GM04503 (cell line): ENCODE data around the gene ZNF3.
"Not testable (repeated sequence)": the region's sequence is repeated elsewhere in the genome, so short reads cannot be mapped to it uniquely, and the experiment has no call there.

Source experiments
- DNase-seq: peaks from one replicate; pipeline ENCODE4 v3.0.0-alpha.2; 2012; ENCODE audit warnings: low read depth

Gene ZNF3

DNA sequence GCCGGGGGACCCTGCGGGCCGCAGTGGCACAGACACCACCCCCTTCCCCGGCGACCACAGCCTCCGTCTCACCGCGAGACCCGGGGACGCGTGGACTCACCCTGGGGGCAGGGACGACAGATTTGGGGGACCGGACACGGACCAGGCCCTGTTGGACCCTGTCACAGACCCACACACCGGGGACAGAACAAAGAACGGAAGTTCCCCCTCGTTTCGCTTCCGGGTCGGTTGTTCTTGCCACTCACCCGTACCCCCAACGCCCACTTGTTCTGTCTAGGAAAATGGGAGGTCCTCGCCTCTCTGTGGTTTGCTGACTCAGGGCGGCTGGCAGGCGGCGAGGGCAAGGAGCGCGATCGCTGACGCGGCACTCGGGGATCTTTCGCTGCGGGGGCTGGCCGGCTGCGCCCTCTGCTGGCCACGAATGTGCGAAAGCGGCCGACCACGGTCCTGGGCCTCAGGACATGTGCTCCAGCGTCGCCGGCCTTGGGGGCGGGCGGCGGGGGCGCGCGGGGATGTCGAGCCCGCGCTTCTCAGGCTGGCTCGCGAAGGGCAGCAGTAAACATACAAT, at the start of gene ZNF3:
Gene ZNF3, minus strand, starts transcription at position 189 of the 568 bp plus-strand sequence. CDS start 4,366 bp downstream, outside the sequence.
- peak; percentile 92 for DNase-seq

DNA sequence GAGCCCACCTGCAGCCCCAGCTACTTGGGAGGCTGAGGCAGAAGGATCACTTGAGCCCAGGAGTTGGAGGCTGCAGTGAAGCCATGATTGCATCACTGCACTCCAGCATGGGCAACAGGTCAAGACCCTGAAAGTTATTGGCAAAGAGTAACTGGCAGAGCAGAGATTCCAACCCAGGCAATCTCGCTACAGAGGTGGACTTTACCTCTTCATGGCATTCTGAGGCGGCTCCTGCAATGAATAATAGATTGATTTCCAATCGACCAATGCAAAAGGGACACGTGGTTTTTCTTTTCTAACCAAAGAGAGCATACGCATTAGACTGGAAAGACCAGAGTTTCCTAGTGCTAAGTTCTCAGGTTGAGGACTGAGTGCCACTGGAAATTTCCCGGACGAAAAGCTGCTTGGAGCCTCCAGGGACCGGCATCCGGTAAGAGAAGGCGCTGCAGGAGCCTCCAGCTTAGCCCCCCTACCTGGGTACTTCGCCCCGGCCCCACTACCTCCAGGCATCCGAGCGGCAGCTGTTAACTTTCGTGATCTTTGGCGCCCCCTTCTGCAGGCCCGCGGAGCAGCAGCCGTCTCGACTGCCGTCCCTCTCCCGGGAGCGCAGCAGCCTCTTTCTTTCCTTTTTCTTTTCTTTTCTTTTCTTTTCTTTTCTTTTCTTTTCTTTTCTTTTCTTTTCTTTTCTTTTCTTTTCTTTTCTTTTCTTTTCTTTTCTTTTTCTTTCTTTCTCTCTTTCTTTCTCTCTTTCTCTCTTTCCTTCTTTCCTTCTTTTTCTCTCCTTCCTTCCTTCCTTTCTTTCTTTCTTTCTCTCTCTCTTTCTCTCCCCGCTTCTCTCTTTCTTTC, 49.3 kb upstream of the ZNF3 start:
- no peak for DNase-seq

DNA sequence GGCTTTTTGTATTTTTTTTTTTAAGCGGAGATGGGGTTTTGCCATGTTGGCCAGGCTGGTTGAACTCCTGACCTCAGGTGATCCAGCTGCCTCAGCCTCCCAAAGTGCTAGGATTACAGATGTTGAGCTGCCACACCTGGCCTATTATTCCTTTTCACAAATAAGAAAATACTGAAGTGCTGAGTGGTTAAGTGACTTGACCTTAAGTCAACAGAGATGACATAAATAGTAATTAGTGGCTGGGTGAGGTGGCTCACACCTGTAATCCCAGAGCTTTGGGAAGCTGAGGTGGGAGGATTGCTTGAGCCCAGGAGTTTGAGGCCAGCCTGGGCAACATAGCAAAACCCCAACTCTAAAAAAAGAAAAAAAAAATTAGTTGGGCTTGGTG, 48.7 kb upstream of the ZNF3 start:
- DNase-seq: not testable (repeated sequence)

DNA sequence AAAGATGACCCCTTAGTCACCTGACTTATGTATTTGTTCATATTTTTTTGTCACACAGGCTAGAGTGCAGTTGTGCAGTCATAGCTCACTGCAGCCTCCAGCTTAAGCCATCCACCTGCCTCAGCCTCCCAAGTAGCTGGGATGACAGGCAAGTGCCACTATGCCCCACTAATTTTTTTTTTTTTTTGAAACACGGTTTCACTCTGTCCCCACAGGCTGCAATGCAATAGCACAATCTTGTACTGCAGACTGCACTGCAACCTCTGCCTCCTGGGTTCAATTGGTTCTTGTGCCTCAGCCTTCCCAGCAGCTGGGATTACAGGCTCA, 47.1 kb upstream of the ZNF3 start:
- no peak for DNase-seq

DNA sequence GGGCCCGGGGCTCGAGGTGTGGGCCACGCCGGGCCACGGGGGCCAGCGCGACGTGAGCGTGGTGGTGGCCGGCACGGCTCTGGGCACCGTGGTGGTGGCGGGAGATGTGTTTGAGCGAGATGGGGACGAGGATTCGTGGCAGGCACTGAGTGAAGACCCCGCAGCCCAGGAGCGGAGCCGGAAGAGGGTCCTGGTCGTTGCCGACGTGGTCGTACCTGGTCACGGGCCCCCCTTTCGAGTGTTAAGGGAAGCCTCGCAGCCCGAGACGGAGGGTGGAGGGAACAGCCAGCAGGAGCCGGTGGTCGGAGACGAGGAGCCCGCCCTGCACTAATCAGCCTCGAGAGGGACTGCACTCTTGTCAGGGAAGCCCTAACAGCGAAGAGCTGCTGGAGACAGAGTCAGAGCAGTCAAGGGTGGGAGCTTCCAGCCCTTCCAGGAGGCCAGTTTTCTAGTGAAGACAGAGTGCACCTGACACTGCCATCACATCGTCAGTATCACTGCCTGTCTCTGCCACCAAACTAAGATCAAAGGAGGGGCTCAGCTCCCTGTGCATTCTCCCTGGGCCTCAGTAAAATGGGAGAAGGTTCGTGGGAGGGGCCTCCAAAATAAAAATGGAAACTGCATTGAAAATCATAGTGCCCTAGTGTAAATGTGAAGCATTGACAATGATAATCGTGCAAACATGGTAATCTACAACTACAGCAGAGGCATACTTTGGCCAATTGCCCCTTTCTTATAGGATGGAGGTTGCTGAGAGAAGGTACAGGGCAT, 46.5 kb upstream of the ZNF3 start:
- no peak for DNase-seq

DNA sequence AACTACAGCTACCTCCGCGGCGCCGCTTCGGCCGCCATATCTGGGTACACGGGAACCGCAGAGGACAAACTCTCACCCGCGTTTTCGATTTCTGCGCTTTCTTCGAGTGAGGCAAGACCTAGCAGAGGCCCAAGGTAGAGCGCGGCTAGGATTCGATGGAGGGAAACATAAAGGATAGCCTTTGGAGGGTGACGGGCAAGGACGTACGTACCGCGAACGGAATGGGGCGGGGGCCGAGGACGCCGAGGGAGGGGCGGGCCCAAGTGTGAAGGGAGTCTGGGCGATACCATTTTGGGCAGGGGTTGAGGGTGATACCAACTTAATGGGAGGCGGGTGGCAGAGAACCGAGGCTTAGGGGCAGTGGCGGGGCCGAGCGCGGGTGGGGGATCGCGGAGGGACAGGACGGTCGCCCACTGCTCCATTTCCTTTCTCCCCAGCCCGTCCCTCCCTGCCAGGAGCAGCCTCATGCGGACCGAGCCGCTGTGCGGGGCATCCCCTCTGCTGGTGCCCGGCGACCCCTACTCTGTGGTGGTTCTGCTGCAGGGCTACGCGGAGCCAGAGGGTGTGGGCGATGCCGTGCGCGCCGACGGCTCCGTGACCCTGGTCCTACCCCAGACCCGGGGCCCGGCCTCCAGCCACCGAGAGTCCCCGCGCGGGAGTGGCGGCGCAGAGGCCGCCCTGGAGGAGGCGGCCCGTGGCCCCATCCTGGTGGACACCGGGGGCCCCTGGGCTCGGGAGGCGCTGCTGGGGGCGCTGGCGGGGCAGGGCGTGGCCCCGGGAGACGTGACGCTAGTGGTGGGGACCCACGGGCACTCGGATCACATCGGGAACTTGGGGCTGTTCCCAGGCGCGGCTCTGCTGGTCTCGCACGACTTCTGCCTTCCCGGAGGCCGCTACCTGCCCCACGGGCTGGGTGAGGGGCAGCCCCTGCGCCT, 45.7 kb upstream of the ZNF3 start, which contains the start of gene MBLAC1:
Gene MBLAC1, plus strand, starts transcription at position 37 of the 935 bp plus-strand sequence. Its CDS starts 429 bp downstream, at position 466.
- DNase-seq: peak; percentile 65

DNA sequence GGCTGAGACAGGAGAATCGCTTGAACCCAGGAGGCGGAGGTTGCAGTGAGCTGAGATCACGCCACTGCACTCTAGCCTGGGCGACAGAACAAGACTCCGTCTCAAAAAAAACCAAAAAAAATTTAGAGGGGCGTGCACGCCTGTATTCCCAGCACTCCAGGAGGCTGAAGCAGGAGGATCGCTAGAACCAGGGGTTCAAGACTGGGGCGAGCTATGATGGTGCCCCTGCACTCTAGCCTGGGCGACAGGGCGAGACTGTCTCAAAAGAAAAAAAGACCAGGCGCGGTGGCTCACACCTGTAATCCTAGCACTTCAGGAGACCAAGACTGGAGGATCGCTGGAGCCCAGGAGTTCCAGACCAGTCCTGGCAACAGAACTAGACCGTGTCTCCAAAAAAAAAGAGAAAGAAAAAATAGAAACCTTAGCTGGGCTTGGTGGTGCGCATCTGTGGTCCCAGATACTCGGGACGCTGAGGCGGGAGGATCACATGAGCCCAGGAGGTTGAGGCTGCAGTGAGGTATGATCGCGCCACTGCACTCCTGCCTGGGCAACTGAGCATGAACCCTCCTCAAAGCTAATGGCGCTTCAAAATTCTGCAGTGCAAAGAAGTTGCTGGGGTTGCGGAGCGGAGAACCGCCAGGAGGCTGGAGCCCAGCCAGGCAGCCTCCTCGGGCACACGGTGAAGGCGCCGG, 44.9 kb upstream of the ZNF3 start:
- DNase-seq: no peak

DNA sequence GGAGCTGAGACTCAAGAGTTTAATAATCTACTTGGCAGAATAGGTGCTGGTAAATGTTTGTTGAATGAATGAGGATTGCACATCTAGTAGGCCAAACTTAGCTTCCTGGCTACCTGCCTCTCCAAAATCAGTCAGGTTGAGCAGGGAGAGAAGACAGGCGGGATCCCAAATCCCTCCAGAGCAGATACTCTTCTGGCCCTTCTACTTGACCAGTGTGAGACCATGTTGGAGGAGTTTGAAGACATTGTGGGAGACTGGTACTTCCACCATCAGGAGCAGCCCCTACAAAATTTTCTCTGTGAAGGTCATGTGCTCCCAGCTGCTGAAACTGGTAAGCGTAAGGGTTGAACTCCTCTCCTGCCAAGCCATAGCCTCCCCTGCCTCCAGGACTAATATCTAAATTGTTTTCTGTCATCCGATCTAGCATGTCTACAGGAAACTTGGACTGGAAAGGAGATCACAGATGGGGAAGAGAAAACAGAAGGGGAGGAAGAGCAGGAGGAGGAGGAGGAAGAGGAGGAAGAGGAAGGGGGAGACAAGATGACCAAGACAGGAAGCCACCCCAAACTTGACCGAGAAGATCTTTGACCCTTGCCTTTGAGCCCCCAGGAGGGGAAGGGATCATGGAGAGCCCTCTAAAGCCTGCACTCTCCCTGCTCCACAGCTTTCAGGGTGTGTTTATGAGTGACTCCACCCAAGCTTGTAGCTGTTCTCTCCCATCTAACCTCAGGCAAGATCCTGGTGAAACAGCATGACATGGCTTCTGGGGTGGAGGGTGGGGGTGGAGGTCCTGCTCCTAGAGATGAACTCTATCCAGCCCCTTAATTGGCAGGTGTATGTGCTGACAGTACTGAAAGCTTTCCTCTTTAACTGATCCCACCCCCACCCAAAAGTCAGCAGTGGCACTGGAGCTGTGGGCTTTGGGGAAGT, 43.0 kb upstream of the ZNF3 start:
- DNase-seq: no peak

DNA sequence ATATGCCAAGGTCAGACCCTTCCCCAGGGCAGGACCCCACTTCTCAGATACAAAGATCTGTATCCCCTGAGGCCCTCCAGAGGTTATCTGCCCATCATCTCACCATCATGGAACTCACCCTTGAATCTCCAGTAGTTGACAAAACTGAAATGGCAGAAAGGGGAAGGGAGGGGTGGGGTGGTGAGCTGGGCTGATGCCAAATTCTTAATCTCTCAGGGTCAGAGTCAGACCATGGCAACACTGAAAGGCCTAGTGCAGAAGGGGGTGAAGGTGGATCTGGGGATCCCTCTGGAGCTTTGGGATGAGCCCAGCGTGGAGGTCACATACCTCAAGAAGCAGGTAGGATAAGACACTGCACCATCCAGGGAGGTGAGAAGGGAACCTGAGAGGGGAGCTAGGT, 41.0 kb upstream of the ZNF3 start:
- DNase-seq: no peak

DNA sequence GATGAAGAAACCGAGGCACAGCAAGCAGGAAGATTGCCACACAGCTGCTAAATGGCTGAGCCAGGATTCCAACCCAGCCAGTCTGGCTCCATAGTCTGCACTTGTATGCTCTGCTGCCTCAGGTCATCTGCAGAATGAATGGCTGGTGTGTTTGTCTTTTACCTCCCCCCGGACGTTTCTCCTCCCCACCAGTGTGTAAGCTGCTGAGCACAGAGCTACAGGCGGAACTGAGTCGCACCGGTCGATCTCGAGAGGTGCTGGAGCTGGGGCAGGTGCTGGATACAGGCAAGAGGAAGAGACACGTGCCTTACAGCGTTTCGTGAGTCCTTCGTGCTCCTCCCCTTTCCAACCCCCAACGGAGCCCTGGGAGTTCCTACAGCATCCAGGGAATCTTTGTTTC, 40.5 kb upstream of the ZNF3 start:
- DNase-seq: no peak

DNA sequence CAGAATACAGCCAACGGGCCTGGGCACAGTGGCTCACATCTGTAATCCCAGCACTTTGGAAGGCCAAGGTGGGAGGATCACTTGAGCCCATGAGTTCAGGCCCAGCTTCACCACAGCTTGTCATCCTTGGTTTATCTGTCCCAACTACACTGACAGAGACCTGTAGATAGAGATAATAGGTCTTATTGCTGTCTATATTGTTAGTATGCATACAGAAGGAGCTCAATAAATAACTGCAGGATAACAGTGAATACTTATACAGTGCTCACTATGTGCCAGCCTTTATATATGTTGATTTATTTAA, 39.2 kb upstream of the ZNF3 start:
- DNase-seq: no peak

DNA sequence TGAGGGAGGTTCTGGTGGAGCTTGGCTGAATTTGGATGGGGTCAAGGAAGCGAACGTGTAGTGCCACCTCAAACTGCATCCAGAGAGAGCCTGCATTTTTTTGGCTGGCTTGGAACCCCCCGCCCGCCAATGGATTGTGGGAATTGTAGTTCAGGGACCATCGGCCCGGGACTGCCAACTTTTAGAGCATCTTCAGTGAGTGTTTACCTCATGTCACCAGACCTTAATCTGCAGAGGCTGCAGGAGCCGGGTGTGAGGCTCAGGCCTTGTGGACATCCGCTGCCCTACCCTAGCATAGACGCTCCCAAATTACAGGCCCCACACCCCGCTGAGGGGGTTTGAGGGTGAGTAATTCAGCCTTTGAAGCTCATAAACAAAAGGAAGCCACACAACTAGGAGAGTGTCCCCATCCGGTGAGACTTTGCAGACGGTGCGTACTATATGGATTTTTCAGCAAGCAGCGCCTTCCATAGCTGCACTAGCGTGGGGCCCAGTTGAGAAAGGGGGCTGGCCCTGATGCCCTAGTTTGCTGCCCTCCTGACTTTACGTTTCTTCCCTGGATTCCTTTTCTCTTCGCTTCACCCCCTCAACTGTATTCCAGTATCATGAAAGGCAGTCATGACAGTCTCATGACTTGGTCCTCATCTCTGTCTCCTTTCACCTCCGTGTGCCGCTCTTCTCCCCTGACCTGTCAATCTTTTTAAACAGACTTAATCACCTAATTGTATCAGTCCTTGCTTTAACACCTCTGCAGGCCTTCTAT, 38.6 kb upstream of the ZNF3 start:
- peak; percentile 29 for DNase-seq

DNA sequence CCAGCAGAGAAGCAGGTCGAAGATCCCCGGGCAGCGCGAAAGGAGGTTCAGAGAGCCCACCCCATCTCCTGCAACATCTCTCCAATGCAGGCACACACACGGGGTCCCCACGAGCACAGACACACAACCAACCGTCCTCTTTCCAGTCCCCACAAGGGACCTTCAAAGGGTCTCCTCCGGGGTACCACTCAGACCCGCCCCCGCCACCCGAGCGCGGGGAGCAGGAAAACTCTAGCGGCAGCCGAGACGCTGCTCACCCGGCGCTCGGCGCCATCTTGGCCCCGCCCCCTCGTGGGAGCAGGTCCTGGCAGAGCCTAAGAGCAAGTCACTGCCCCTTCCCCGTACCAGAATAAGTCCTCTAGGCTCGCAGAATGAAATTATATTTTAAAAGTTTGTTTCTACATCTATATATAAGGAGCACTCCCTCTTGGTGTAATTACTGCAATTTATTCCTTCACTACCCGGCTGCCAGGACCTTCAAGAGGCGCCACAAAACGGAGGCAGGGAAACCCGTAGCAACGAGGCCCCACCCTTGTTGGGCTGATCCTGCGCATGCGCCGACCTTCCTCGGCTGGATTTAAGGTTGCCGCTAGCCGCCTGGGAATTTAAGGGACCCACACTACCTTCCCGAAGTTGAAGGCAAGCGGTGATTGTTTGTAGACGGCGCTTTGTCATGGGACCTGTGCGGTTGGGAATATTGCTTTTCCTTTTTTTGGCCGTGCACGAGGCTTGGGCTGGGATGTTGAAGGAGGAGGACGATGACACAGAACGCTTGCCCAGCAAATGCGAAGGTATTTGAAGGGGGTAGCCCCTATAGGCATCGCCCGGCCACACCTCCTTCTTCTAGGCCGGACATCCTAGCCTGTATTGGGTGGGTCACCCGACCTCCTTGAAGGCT, 37.8 kb upstream of the ZNF3 start, which contains the start of the genes CNPY4 and TAF6:
Gene CNPY4, plus strand, starts transcription at position 563 of the 898 bp plus-strand sequence. Its CDS starts 111 bp downstream, at position 674.
Gene TAF6, minus strand, starts transcription at position 287 of the 898 bp plus-strand sequence. CDS start 5,149 bp downstream, outside the sequence.
- peak; percentile 77 for DNase-seq

DNA sequence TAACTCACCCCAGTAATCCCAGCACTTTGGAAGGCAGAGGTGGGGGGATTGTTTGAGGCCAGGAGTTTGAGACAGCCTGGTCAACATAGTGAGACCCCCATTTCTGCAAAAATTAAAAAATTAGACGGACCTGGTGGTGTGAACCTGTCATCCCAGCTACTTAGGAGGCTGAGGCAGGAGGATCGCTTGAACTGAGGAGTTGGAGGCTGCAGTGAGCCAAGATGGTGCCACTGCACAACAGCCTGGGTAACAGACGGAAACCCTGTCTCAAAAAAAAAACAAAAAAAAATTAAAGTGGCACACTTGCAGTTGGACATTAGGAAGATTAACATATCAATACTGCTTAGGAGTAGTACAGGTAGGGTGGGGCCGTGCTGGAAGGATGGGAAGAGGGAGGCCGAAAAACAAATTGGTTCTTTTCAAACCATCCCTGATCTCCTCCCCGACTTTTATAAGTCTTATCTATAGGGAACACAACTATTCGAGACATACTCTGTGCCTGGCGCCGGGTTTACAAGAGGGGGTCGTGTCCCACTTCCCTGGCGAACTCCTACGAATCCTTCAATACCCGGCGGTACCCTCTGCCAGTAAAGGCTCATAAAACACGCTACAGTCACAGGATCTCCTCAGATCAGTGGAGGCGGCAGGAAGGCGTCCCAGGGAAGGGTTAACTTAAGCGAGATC, 37.0 kb upstream of the ZNF3 start:
- DNase-seq: no peak

DNA sequence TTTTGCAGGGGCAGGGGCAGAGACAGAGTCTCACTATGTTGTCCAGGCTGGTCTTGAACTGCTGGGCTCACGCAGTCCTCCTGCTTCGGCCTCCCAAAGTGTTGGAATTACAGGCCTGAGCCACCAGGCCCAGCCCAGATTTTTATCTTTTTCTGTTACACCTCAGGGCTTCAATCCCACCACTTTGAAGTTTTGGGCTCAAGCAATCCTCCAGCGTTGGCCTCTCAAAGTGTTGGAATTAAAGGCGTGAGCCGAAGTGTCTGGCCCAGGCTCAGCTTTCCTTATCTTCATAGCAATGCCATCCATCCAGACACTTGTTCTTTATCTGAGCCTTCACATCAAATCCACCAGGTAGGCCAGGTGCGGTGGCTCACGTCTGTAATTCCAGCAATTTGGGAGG, 33.5 kb upstream of the ZNF3 start:
- no peak for DNase-seq

DNA sequence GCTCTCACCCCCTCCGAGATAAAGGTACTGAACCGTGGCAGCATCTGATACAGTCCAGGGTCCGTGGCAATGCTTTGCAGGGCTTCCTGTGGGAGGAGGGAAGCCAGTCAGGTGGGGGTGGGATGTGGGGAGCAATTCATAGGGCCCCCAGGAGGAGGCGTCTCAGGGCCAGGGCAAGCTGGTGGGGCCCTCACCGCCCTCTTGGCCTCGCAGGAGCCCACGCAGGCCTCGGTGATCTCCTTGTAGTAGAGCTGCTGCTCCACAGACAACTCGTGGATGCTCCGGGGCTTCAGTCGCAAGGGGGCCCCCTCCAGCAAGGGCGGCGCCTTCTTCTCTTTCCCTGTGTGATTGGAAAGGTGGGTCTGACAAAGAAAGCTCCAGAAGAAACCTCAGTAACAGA, 30.4 kb upstream of the ZNF3 start:
- DNase-seq: no peak

DNA sequence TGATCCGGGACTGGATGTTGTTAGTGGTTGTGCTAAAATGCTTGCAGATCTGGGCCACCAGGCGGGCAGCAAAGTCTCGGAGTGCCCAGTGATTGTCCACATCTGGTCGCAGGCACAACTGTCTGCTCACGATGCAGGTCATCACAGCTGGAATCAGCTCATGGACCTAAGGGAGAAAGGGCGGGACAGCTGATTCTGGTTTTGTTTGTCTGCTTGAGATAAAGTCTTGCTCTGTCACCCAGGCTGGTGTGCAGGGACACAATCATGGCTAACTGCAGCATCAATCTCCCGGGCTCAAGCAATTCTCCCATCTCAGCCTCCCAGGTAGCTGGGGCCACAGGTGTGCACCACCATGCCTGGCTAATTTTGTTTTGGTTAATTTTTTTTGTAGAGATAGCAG, 29.6 kb upstream of the ZNF3 start:
- no peak for DNase-seq
